ENCODE data around the gene SIGLEC12.
"Not testable (repeated sequence)": the region's sequence is repeated elsewhere in the genome, so short reads cannot be mapped to it uniquely, and the experiment has no call there.

SIGLEC12 gene

GRCh38 chr19:51457351-51458013 lies 44.1 kb downstream of the SIGLEC12 start:
- no peak for DNase-seq (ENCODE audit: low read depth)

DNA sequence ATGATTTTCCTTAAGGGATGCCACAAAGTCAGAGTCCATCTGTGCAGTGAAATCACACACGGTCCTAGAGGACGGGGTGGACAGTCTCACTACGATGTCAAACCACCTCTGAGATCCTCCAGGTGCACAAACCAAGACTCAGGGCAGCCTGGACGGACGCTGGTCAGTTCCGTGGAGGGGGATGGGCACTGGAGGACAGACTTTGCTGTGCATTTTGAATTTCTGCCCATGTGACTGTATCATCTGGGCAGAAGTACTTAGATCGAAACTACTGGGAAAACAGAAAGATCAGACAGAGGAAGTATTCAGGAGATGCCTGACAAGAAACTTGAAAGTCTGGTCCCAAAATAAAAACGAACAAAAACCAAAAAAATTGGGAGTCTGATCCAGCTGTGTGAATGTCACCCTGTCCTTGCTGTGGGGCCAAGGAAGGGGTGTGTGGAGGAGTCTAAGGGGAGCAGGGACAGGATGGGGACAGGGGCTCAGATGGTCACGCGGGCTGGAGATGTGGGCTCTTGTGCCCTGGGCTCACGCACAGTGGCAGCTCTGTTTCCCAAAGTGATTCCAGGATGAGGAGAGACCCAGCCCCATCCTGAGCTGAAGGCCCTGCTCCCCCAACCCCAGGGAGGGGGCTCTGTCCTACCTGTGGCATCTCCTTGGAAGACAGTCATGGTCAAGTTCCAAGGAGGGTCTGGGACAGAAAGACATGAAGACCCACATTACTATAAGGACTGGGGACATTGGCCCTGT lies 44.9 kb downstream of the SIGLEC12 start:
- no peak for DNase-seq (ENCODE audit: low read depth)

GRCh38 chr19:51450730-51451307 lies 50.8 kb downstream of the SIGLEC12 start:
- no peak for DNase-seq (ENCODE audit: low read depth)

- DNase-seq (ENCODE audit: low read depth): no peak
Measured at GRCh38 chr19:51448411-51449016, 53.1 kb downstream of the SIGLEC12 start.

- no peak for DNase-seq (ENCODE audit: low read depth)
Measured at GRCh38 chr19:51448011-51448410, 53.6 kb downstream of the SIGLEC12 start.

DNA sequence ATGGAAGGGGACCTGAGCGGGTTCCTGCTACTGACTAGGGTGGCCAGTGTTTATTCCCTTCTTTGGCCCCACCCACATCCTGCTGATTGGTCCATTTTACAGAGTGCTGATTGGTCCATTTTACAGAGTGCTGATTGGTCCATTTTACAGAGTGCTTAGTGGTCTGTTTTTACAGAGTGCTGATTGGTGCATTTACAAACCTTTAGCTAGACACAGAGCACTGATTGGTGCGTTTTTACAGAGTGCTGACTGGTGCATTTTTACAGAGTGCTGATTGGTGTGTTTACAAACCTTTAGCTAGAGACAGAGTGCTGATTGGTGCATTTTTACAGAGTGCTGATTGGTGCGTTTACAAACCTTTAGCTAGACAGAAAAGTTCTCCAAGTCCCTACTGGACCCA lies 54.1 kb downstream of the SIGLEC12 start:
- DNase-seq (ENCODE audit: low read depth): not testable (repeated sequence)

GRCh38 chr19:51441410-51442390 lies 59.9 kb downstream of the SIGLEC12 start:
- DNase-seq (ENCODE audit: low read depth): no peak

Data from fibroblast of the conjunctiva (primary cell).